Ishikawa (cell line): ENCODE measurements around the gene MEGF11.

Experiments
- CEBPB ChIP-seq: IDR thresholded peaks from 2 replicates; pipeline ENCODE4 v1.6.1; 2012
- CREB1 ChIP-seq: IDR thresholded peaks from 2 replicates; pipeline ENCODE4 v1.6.1; 2012; ENCODE audit warnings: low read depth
- EGR1 ChIP-seq: IDR thresholded peaks from 2 replicates; pipeline ENCODE4 v1.6.1; 2012
- EP300 ChIP-seq: IDR thresholded peaks from 2 replicates; pipeline ENCODE4 v1.6.1; 2012; ENCODE audit warnings: borderline replicate concordance
- FOXM1 ChIP-seq: IDR thresholded peaks from 2 replicates; pipeline ENCODE4 v1.6.1; 2012; ENCODE audit warnings: low read depth, borderline replicate concordance
- NFIC ChIP-seq: IDR thresholded peaks from 2 replicates; pipeline ENCODE4 v1.6.1; 2012
- RAD21 ChIP-seq: IDR thresholded peaks from 2 replicates; pipeline ENCODE4 v1.6.1; 2012; ENCODE audit warnings: low read depth
- TAF1 ChIP-seq: IDR thresholded peaks from 2 replicates; pipeline ENCODE4 v1.6.1; 2012; ENCODE audit warnings: low read depth, mild to moderate bottlenecking
- TCF12 ChIP-seq: IDR thresholded peaks from 2 replicates; pipeline ENCODE4 v1.6.1; 2012; ENCODE audit warnings: low read depth
- TEAD4 ChIP-seq: IDR thresholded peaks from 2 replicates; pipeline ENCODE4 v1.6.1; 2012
- YY1 ChIP-seq: IDR thresholded peaks from 2 replicates; pipeline ENCODE4 v1.6.1; 2012; ENCODE audit warnings: low read depth
- ZBTB7A ChIP-seq: IDR thresholded peaks from 2 replicates; pipeline ENCODE4 v1.6.1; 2012; ENCODE audit warnings: low read depth
- TF ChIP-seq, protein P1 (sequence below): IDR thresholded peaks from 2 replicates; pipeline ENCODE4 v1.6.1; 2012; ENCODE audit warnings: low read depth, mild to moderate bottlenecking
- TF ChIP-seq, protein P2 (sequence below): IDR thresholded peaks from 2 replicates; pipeline ENCODE4 v1.6.1; 2012
- TF ChIP-seq, protein P3 (sequence below): IDR thresholded peaks from 2 replicates; pipeline ENCODE4 v1.6.1; 2012

Gene MEGF11

DNA sequence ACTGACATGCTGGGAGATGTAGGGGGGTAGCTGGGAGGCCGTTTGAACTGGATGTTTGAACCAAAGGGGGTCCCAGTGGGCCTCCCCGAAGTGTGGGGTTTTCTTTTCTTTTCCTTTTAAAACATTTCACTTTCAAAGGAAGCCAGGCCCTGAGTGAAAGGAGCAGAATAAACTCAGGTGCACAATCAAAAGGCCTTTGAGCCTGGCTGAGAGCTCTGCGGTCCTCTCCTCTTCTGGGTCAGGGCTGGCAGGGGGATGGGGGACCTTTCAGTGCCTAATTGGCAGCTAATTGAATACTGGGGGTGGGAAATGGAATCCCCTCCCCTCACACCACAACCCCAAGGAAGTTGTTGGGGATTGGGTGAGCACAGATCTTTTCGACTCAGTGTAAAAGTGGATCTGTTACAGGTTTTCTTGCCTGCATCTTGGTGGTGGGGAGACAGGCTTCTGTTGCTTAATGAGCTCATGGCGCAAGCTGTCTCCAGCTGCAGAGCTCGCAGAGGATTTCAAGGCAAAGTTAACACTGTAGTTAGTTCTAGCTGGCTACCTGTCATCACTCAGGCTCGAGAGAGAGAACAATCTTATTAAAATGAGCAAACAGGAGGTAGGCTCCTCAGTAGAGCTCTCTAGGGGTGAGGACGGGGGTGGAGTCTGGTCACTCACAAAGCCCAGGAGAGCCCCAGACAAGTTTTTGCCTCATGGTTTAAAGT is 251.7 kb downstream of the MEGF11 start:
- TF ChIP-seq, protein P1, sequence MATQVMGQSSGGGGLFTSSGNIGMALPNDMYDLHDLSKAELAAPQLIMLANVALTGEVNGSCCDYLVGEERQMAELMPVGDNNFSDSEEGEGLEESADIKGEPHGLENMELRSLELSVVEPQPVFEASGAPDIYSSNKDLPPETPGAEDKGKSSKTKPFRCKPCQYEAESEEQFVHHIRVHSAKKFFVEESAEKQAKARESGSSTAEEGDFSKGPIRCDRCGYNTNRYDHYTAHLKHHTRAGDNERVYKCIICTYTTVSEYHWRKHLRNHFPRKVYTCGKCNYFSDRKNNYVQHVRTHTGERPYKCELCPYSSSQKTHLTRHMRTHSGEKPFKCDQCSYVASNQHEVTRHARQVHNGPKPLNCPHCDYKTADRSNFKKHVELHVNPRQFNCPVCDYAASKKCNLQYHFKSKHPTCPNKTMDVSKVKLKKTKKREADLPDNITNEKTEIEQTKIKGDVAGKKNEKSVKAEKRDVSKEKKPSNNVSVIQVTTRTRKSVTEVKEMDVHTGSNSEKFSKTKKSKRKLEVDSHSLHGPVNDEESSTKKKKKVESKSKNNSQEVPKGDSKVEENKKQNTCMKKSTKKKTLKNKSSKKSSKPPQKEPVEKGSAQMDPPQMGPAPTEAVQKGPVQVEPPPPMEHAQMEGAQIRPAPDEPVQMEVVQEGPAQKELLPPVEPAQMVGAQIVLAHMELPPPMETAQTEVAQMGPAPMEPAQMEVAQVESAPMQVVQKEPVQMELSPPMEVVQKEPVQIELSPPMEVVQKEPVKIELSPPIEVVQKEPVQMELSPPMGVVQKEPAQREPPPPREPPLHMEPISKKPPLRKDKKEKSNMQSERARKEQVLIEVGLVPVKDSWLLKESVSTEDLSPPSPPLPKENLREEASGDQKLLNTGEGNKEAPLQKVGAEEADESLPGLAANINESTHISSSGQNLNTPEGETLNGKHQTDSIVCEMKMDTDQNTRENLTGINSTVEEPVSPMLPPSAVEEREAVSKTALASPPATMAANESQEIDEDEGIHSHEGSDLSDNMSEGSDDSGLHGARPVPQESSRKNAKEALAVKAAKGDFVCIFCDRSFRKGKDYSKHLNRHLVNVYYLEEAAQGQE = no peak
- TF ChIP-seq TEAD4 = no peak
- no peak for TF ChIP-seq EP300
- no peak for TF ChIP-seq CEBPB
- TF ChIP-seq FOXM1 = no peak
- TF ChIP-seq YY1 = no peak
- no peak for TF ChIP-seq TCF12
- TF ChIP-seq NFIC = no peak
- TF ChIP-seq TAF1 = no peak
- TF ChIP-seq CREB1 = no peak
- no peak for TF ChIP-seq EGR1

DNA sequence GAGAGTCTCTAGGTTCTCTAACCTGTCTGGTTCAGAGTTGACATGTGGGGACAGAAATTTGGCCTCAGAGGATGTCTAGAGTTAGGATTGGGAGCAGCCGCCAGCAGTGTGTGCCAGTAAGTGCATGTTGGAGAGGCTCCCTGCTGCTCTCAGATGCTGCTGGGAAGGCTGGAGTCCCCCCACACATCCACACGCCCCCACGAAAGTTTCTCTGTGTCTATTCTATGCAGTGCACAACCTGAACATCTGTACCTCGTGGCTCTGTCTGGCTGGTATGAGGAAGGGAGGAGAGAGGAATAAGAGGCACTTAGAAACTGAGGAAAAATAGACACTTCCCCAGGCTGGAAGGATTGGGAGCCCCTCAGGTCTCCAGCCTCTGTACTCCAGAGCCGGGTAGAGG is 252.5 kb downstream of the MEGF11 start:
- TF ChIP-seq RAD21 (no peak), EP300 (no peak), ZBTB7A (no peak), CEBPB (no peak), NFIC (no peak), CREB1 (no peak), YY1 (no peak), EGR1 (no peak), TAF1 (no peak)
- TF ChIP-seq, protein P2, sequence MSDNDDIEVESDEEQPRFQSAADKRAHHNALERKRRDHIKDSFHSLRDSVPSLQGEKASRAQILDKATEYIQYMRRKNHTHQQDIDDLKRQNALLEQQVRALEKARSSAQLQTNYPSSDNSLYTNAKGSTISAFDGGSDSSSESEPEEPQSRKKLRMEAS = no peak
- TF ChIP-seq, protein P3, sequence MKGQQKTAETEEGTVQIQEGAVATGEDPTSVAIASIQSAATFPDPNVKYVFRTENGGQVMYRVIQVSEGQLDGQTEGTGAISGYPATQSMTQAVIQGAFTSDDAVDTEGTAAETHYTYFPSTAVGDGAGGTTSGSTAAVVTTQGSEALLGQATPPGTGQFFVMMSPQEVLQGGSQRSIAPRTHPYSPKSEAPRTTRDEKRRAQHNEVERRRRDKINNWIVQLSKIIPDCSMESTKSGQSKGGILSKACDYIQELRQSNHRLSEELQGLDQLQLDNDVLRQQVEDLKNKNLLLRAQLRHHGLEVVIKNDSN = no peak

DNA sequence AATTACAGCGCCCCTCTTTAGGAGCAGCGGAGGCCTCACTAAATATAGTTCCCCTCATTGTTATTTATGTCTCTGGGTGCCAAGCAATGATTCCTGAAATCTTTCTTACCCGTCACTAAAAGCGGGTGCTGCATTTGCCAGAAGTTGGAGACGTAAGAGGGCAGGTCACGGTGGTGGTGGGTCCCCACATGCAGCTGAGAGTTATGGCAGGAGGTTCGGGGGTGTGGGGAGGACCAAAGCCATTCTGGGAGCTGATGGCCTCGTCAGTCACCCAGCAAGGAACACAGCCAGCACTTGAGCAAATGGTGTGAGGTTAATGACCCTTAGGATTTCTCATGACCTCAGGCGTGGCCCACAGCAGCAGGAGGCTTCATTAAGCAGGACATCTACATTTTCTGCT is 255.1 kb downstream of the MEGF11 start:
- TF ChIP-seq FOXM1 (no peak), CREB1 (no peak), TAF1 (no peak), ZBTB7A (no peak), EP300 (no peak), YY1 (no peak), TCF12 (no peak), NFIC (no peak)
- TF ChIP-seq, protein P2 = no peak
- TF ChIP-seq, protein P3 = no peak
- TF ChIP-seq, protein P1 = no peak

DNA sequence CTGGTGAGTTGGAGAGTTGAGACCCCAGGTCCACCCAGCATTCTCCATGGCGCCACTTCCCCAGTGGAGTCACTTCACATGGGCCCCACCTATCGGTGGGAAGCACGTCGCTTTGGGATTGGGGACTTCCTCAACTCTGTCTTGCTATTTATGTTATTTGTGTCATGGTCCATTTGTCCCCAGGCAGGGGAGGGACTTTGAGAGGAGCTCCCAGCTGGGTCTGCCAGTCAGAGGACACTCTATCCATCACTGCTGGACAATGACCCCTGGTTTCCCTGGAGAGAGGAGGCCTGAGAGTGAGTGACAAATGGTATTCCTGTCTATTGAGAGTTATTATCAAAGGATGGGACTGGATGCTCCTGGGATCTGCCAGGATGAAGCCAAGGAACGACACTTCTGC is 256.6 kb downstream of the MEGF11 start:
- TF ChIP-seq TCF12 (no peak), TAF1 (no peak), YY1 (no peak), NFIC (no peak), EP300 (no peak), RAD21 (no peak), FOXM1 (no peak), ZBTB7A (no peak), CREB1 (no peak), EGR1 (no peak)
- TF ChIP-seq, protein P2 = no peak
- TF ChIP-seq, protein P3 = no peak

DNA sequence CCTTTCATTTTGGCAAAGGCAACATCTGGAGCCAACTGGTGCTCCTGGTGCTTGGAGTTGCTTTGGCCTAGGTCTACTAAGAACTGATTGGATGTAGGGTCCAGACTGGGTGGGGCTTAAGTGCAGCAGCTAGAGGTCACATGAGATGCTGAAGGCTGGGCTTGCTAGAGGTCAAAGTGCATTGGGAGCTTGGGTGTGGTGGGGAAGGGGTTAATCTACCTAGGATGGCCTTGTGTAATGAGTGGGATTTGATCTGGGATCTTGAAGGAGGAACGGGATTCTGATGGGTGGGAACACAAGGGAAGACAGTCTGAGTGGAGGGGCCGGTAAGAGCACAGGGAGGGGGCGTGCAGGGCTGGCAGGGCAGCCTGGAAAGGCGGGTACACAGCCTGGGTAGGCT is 258.7 kb downstream of the MEGF11 start:
- TF ChIP-seq EP300 (no peak), FOXM1 (no peak), EGR1 (no peak), NFIC (no peak), YY1 (no peak), RAD21 (no peak)
- TF ChIP-seq, protein P1 = no peak
- TF ChIP-seq, protein P2 = no peak
